GM12864 (cell line): ENCODE measurements around the gene MAP4K4.

Experiments used
- DNase-seq: peaks from one replicate; pipeline ENCODE4 v3.0.0-alpha.2; 2011; ENCODE audit warnings: low read depth
- H3K4me3 ChIP-seq: 2 replicates; pipeline ENCODE4 v1.5.1; 2011; ENCODE audit warnings: mild to moderate bottlenecking, low read depth, low read length, control low read depth
- CTCF ChIP-seq: IDR thresholded peaks from 2 replicates; pipeline ENCODE4 v1.5.1; 2011; ENCODE audit warnings: low read depth, mild to moderate bottlenecking, moderate library complexity, low read length, control low read depth, inconsistent platforms; ENCODE audit errors: missing control alignments

The MAP4K4 gene

DNA sequence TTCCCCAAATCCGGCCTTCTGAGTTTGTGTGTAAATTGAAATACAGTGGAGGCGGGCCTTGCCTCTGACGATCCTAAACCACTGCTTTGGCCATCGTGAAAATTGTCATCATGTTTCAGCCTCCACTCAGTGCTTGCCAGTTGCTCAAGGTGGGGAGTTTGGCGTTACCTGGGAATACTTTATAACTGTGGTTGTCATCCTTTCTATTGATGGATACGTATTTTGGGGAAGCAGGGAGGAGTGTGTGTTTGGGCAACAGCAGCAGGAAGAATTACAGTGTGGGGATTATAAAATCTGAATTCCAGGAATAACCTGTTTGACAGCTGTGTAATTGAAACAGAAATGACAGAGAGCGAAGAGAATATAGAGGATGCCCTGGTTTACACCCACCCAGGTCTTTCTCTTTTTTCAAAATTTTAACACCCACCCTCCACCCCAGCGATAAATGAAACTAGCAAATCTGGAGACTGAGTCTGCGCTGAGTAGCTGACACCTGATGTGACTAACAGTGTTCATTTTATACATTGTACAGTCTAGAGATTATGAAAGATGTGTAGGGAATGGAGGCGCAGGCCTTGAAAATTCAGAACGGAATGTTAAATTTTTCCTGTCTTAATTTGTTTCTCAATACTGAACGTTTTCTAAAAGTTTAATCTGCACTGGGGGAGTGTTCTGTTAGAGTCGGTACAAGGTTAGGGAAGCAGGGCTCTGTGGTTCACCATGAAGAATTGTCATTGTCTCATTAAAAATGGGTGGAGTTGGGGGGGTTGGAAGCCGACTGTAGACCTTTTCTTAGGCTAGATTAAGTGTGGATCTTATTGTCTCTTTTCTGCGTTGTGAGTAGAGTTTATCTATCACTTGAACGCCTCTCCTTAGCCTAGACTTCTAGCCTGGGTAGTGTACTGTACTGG lies 1.6 kb downstream of the MAP4K4 start:
- no peak overlapping the region; the same call in 1 of the 2 replicates for H3K4me3 ChIP-seq
- no peak for TF ChIP-seq CTCF
- DNase-seq = no peak

- H3K4me3 ChIP-seq = no peak overlapping the region
- no peak for DNase-seq
- no peak for TF ChIP-seq CTCF
Measured at GRCh38 chr2:101699755-101700461, 2.4 kb downstream of the MAP4K4 start.

- TF ChIP-seq CTCF = no peak
- no peak overlapping the region for H3K4me3 ChIP-seq
- no peak for DNase-seq
Measured at GRCh38 chr2:101704046-101704466, 6.5 kb downstream of the MAP4K4 start.

DNA sequence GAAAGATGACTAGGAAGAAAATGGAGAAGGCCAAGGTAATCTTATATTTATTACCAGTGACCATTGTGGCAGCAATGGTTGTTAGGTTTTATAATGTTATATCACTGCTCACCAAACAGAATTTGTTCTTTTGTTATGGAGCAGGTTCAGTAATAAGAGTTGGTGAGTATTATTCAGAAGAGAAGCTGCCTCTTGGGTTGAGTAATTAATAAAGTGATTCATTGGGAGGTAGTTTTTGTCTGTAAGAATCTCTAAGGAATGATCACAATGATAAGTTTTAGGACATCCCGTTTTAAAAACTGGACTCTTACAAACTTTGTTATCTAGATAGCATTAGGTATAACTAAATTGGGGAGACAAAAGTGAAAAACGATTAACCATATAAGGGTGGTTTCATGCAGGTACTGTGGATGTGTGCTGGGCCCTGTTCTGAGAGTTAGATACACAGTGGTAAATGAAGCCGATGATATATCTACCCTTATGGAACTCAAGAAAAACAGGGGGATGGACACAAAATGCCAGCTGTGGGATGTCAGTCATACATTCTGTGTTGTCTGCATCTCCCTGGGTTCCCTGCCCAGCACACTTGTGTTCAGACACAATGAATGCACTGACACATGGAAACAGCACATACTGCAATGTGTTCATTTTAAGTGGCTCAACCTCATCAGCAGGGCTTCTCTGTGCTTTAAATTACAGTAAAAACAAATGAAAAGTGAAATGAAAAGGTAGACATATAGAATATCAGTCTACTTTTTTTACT lies 7.5 kb downstream of the MAP4K4 start:
- no peak for TF ChIP-seq CTCF
- H3K4me3 ChIP-seq = no peak overlapping the region
- DNase-seq = no peak

GRCh38 chr2:101706121-101706818 lies 8.8 kb downstream of the MAP4K4 start:
- no peak for DNase-seq
- no peak for TF ChIP-seq CTCF
- no peak overlapping the region for H3K4me3 ChIP-seq

DNA sequence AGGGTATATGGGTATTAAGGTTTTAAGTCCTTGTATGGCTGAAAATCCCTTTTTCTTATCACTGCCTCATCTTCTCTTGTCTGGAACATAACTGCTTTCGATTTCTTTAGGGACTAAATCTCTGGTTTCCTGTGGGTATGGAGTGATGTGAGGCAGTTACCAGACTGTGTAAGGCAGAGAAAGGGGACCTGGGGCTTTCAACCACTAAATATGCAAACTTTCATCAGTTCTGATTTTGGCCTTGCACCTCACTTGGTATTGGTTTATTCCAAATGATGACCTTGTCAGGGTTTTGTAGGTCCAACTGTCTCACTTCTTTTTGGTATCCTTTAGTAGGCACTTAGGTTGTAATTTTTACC lies 9.3 kb downstream of the MAP4K4 start:
- no peak for DNase-seq
- no peak overlapping the region for H3K4me3 ChIP-seq
- no peak for TF ChIP-seq CTCF
